ENCODE results near the gene A4GALT. TPM values are rescaled to one million over a fixed set of nuclear protein-coding genes. Genes with fewer than 3 reads are reported as not detected.

Gene A4GALT
- total and polyA plus RNA-seq, 2 experiments from 2014 or later, result 7.0 to 16.2 TPM

DNA sequence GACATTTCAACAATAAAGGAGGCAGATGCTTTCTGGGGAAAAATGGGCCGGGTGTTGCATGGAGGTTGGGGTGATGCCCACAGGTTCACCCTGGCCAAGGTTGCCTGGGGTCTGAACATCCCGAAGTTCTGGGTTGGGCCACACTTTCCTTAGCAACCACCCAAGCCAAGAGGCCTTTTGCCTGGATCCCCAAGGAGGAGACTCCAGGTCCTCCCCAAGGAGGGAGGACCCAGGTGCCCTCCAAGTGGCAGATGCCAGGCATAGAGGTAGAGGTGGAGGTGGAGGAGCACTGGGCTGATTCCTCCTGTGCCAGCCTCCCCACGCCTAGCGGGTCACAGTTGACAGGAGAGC is 72.7 kb downstream of the A4GALT start:
- Mint-ChIP-seq H3K9me3 (no peaks in the 10 kb centered on the region), H3K4me1 (peaks cover 25% of the 10 kb centered on the region), H3K27me3 (ENCODE audit: insufficient read depth, low read depth, poor library complexity) (peaks cover 22% of the 10 kb centered on the region), H3K27ac (no peak overlapping the region), H3K4me3 (peak overlapping the region; percentile 93), H3K36me3 (ENCODE audit: low read depth) (no peaks in the 10 kb centered on the region)
- Histone ChIP-seq H2AFZ (no peak overlapping the region), H3K36me3 (ENCODE audit: insufficient read depth) (no peaks in the 10 kb centered on the region), H3K27ac (ENCODE audit: low read depth) (no peak overlapping the region), H3K4me2 (peak overlapping the region; percentile 88), H4K20me1 (replicated peaks; ENCODE audit: insufficient read depth) (peaks cover under 1% of the 10 kb centered on the region), H3K9me2 (ENCODE audit: insufficient read depth) (no peaks in the 10 kb centered on the region), H3K79me2 (replicated peaks; ENCODE audit: insufficient read depth) (peaks cover 30% of the 10 kb centered on the region), H3K4me1 (ENCODE audit: insufficient read depth) (peaks cover 13% of the 10 kb centered on the region), H3K4me3 (peak overlapping the region; percentile 91; the same call in 1 of the 2 replicates), H3K27me3 (ENCODE audit: insufficient read depth) (no peaks in the 10 kb centered on the region), H3F3A (replicated peaks; ENCODE audit: low read depth) (no peaks in the 10 kb centered on the region)
- ATAC-seq (no peak), DNase-seq (ENCODE audit: low spot score) (no peak)
- TF ChIP-seq CTCF (conservative IDR thresholded peaks at IDR 0.05; ENCODE audit: low read depth in 2 of 2), result no peak
- TF ChIP-seq CREB1 (CRISPR knock-in tag; IDR thresholded peaks at IDR 0.05; ENCODE audit: low read depth), result no peak
- TF ChIP-seq ETS1 (IDR thresholded peaks at IDR 0.05), result no peak
- no peak for TF ChIP-seq ZNF114 (CRISPR knock-in tag; IDR thresholded peaks at IDR 0.05)
- TF ChIP-seq NANOG (IDR thresholded peaks at IDR 0.05; ENCODE audit: borderline replicate concordance), result no peak
- TF ChIP-seq EZH2phosphoT487 (IDR thresholded peaks at IDR 0.05; ENCODE audit: unreplicated experiment), result no peak
- TF ChIP-seq ZNF462 (CRISPR knock-in tag; IDR thresholded peaks at IDR 0.05), result no peak
- no peak for TF ChIP-seq REST (IDR thresholded peaks at IDR 0.05; ENCODE audit: unreplicated experiment)
- TF ChIP-seq STAT1 (IDR thresholded peaks at IDR 0.05; ENCODE audit: unreplicated experiment), result no peak
